ENCODE results near the gene PDSS2. TPM values are rescaled to one million over a fixed set of nuclear protein-coding genes. Genes with fewer than 3 reads are reported as not detected.

The PDSS2 gene
- total and polyA plus RNA-seq, 9 of the 15 experiments (the other 6 are each of a cell fraction or from before 2014, with no cell fraction given): 5.8 to 21.1 (median 12.0) TPM

GRCh38 chr6:107237992-107238660 lies 221.2 kb downstream of the PDSS2 start:
- Histone ChIP-seq H3K27me3 (ENCODE audit: control insufficient read depth in 2 of 2, insufficient read depth in 2 of 2, low read length in 2 of 2) (no peaks in the 10 kb centered on the region), H3K4me1 (replicated peaks in 1 of 2; ENCODE audit: control insufficient read depth in 2 of 2, insufficient read depth in 2 of 2, low read length in 2 of 2) (no peaks in the 10 kb centered on the region), H4K20me1 (replicated peaks; ENCODE audit: control insufficient read depth, insufficient read depth, low read length) (no peaks in the 10 kb centered on the region), H3K79me2 (ENCODE audit: control insufficient read depth, insufficient read depth, low read length) (no peaks in the 10 kb centered on the region), H2AFZ (ENCODE audit: low read depth, low read length) (no peak overlapping the region), H3K4me3 (no peak overlapping the region), H3K9me1 (ENCODE audit: control insufficient read depth, insufficient read depth, low read length) (no peaks in the 10 kb centered on the region), H3K27ac (ENCODE audit: extremely low read depth, low read depth, low read length) (no peak overlapping the region), H3K4me2 (ENCODE audit: insufficient read depth, low read length) (no peak overlapping the region), H3K36me3 (ENCODE audit: control insufficient read depth, insufficient read depth, low read length) (no peaks in the 10 kb centered on the region), H3K9me3 (replicated peaks; ENCODE audit: control insufficient read depth, insufficient read depth, low read depth, low read length) (no peaks in the 10 kb centered on the region), H3K9ac (ENCODE audit: insufficient read depth in 1 of 2, low read depth in 2 of 2, low read length in 2 of 2) (no peak overlapping the region)
- ChIA-PET POLR2A (no interaction called here), CTCF (ENCODE audit: low intra/inter-chr PET ratio) (no interaction called here)
- no peak for FAIRE-seq
- 33% methylated on average over 5 of the region's 5 CpGs for WGBS (ENCODE audit: insufficient coverage, low coverage, missing lambda C conversion rate)
- intact Hi-C loops (cut with micrococcal nuclease): no loop called here
- in situ Hi-C loops (cut with MboI): no loop called here
- DNase-seq (ENCODE audit: extremely low read depth in 1 of 4, low spot score in 3 of 4): no peak
- ATAC-seq: no peak
- BruUV-seq (replicated peaks): no TSS peak
- no peak for TF ChIP-seq THRB (CRISPR knock-in tag; conservative IDR thresholded peaks at IDR 0.05)
- TF ChIP-seq COPS2 (conservative IDR thresholded peaks at IDR 0.05): no peak
- TF ChIP-seq ZNF76 (CRISPR knock-in tag; IDR thresholded peaks at IDR 0.05; ENCODE audit: borderline replicate concordance): no peak
- TF ChIP-seq CEBPG (CRISPR knock-in tag; IDR thresholded peaks at IDR 0.05): no peak
- TF ChIP-seq CEBPG (tag; conservative IDR thresholded peaks at IDR 0.05 in 1 of 2, IDR thresholded peaks at IDR 0.05 in 1 of 2): no peak
- no peak for TF ChIP-seq HINFP (tag; conservative IDR thresholded peaks at IDR 0.05; ENCODE audit: low read depth)
- no peak for TF ChIP-seq BMI1 (IDR thresholded peaks at IDR 0.05; ENCODE audit: low read length)
- no peak for TF ChIP-seq ZBTB26 (CRISPR knock-in tag; IDR thresholded peaks at IDR 0.05)
- TF ChIP-seq ZC3H4 (CRISPR knock-in tag; IDR thresholded peaks at IDR 0.05; ENCODE audit: borderline replicate concordance): no peak
- TF ChIP-seq TFAM (CRISPR knock-in tag; conservative IDR thresholded peaks at IDR 0.05): no peak
- no peak for TF ChIP-seq DDX20 (tag; IDR thresholded peaks at IDR 0.05; ENCODE audit: low read depth)
- TF ChIP-seq TCF7L2 (IDR thresholded peaks at IDR 0.05; ENCODE audit: low read depth, low read length): no peak
- no peak for TF ChIP-seq FUS (optimal IDR thresholded peaks at IDR 0.05; ENCODE audit: low read depth, low read length)
- TF ChIP-seq ID3 (CRISPR knock-in tag; IDR thresholded peaks at IDR 0.05): no peak
- no peak for TF ChIP-seq ID3 (tag; IDR thresholded peaks at IDR 0.05)
- no peak for TF ChIP-seq HDAC6 (IDR thresholded peaks at IDR 0.05; ENCODE audit: low read depth, low read length)
- no peak for TF ChIP-seq MYBL2 (IDR thresholded peaks at IDR 0.05; ENCODE audit: low read depth)
- no peak for TF ChIP-seq MYBL2 (CRISPR knock-in tag; IDR thresholded peaks at IDR 0.05; ENCODE audit: borderline replicate concordance)
- no peak for TF ChIP-seq TCF15 (CRISPR knock-in tag; IDR thresholded peaks at IDR 0.05)
